A549 (cell line): Measurements from ENCODE around the gene INTS15. TPM values are rescaled to one million over a fixed set of nuclear protein-coding genes. Genes with fewer than 3 reads are reported as not detected.

Experiments used
- ATAC-seq, 2 experiments: fragments of 200-7000 bp in 1 of 2; fragments of >200 bp in 1 of 2; cut with Nextera tagmentation in 1 of 2; cut with Tn5 transposase in 1 of 2; 3 replicates each; pipeline versions ENCODE4 v1.8.0 to v1.9.1; 2018 to 2020; ENCODE audit warnings: mild to moderate bottlenecking in 1 of 2, moderate library complexity in 1 of 2
- CTCF ChIA-PET: fragments of 300-600 bp; sonication (Branson Sonifier 250); formaldehyde crosslinking; extraction: SDS; loops from one replicate; lab custom pipeline; 2021; ENCODE audit warnings: antibody characterized with exemption, inconsistent platforms; lab: Yijun Ruan, JAX
- POLR2A ChIA-PET: fragments of 350-600 bp; formaldehyde crosslinking; extraction: SDS; loops from one replicate; lab custom pipeline; 2021; ENCODE audit warnings: antibody characterized with exemption, inconsistent platforms; lab: Yijun Ruan, JAX
- DNase-seq, 2 experiments: peaks; one replicate each; pipeline versions ENCODE4 v3.0.0 to v3.0.0-alpha.2; 2011 to 2016; ENCODE audit warnings: low read depth in 1 of 2, low spot score in 1 of 2
- FAIRE-seq: peaks from 2 replicates; lab custom pipeline; 2011; peaks lifted over from hg19 to GRCh38; lab: Jason Lieb, UNC
- H3K27ac ChIP-seq, 2 experiments: fragments of >200 bp; sonication (Bioruptor Twin); formaldehyde crosslinking; 3 replicates each; pipeline ENCODE4 v1.5.1; 2016 to 2017
- H3K4me1 ChIP-seq: fragments of >200 bp; sonication (Bioruptor Twin); formaldehyde crosslinking; 3 replicates; pipeline ENCODE4 v1.6.1; 2016
- H3K4me2 ChIP-seq: fragments of >200 bp; sonication (Bioruptor Twin); formaldehyde crosslinking; 3 replicates; pipeline ENCODE4 v1.6.1; 2016
- H3K4me3 ChIP-seq: fragments of >200 bp; sonication (Bioruptor Twin); formaldehyde crosslinking; 3 replicates; pipeline ENCODE4 v1.5.1; 2016
- H3K9me3 ChIP-seq: fragments of >200 bp; sonication (Bioruptor Twin); formaldehyde crosslinking; 3 replicates; pipeline ENCODE4 v1.6.1; 2016
- ATOH8 ChIP-seq: fragments of 250-450 bp; sonication (Bioruptor Pico); IDR thresholded peaks from 2 replicates; pipeline ENCODE4 v1.5.0; 2020; ENCODE audit warnings: low read depth, mild to moderate bottlenecking, moderate library complexity
- BHLHE40 ChIP-seq: IDR thresholded peaks from 2 replicates; pipeline ENCODE4 v1.6.1; 2012; ENCODE audit warnings: low read depth, low read length, inconsistent platforms
- CTCF ChIP-seq: fragments of >200 bp; sonication (Bioruptor Twin); formaldehyde crosslinking; IDR thresholded peaks from 3 replicates; pipeline ENCODE4 v1.5.1; 2016
- HDAC2 ChIP-seq: fragments of 200-600 bp; sonication (generic); IDR thresholded peaks from 2 replicates; pipeline ENCODE4 v1.6.1; 2016
- MAZ ChIP-seq: fragments of 150-350 bp; IDR thresholded peaks from 2 replicates; pipeline ENCODE4 v1.6.1; 2014; ENCODE audit warnings: antibody characterized with exemption, low read depth, low read length, borderline replicate concordance
- REST ChIP-seq: fragments of 200-600 bp; sonication (generic); IDR thresholded peaks from 2 replicates; pipeline ENCODE4 v1.6.1; 2016; ENCODE audit warnings: antibody characterized with exemption, mild to moderate bottlenecking, moderate library complexity
- RFX5 ChIP-seq: fragments of 450-650 bp; IDR thresholded peaks from 2 replicates; pipeline ENCODE4 v1.7.1; 2014; ENCODE audit warnings: antibody characterized with exemption, mild to moderate bottlenecking, moderate library complexity
- RNF2 ChIP-seq: fragments of 200-600 bp; sonication (generic); IDR thresholded peaks from 2 replicates; pipeline ENCODE4 v1.6.1; 2016; ENCODE audit warnings: low read depth, mild to moderate bottlenecking, antibody characterized with exemption, moderate library complexity, borderline replicate concordance
- SMC3 ChIP-seq: fragments of >200 bp; sonication (Bioruptor Twin); formaldehyde crosslinking; IDR thresholded peaks from 3 replicates; pipeline ENCODE4 v1.6.1; 2018; ENCODE audit warnings: inconsistent platforms
- ZSCAN20 ChIP-seq: fragments of 250-450 bp; sonication (Bioruptor Pico); IDR thresholded peaks from 2 replicates; pipeline ENCODE4 v1.8.0; 2022; ENCODE audit warnings: mild to moderate bottlenecking, moderate library complexity
- WGBS: methylation state at CpG from one replicate; pipeline ENCODE4 v1.1.6; 2017; ENCODE audit errors: missing lambda C conversion rate; 5-methylcytosine and 5-hydroxymethylcytosine counted together
- polyA plus RNA-seq, 4 experiments: library from polyadenylated mRNA; depleted of rRNA in 3 of 4; stranded (reverse); fragments of >200 nt; fragmentation: RNase III in 1 of 4; extraction: RNeasy Plus Mini Kit Qiagen cat#74134 plus additional on column Dnase treatment in 1 of 4; gene quantifications; 2 replicates in 3 of 4; 3 replicates in 1 of 4; pipeline ENCODE4 v1.2.3, GENCODE V29; 2011 to 2017
- TF ChIP-seq, protein P1 (sequence below): fragments of 250-450 bp; sonication (Bioruptor Pico); IDR thresholded peaks from 2 replicates; pipeline ENCODE4 v1.5.0; 2021; ENCODE audit warnings: mild to moderate bottlenecking, moderate library complexity, borderline replicate concordance
- TF ChIP-seq, protein P2 (sequence below): fragments of >200 bp; sonication (Bioruptor Twin); formaldehyde crosslinking; IDR thresholded peaks from 3 replicates; pipeline ENCODE4 v1.6.1; 2016

INTS15 gene
- polyA plus RNA-seq, 2 of the 4 experiments (the other 2 are of a cell fraction): 14.7 to 23.4 TPM

DNA sequence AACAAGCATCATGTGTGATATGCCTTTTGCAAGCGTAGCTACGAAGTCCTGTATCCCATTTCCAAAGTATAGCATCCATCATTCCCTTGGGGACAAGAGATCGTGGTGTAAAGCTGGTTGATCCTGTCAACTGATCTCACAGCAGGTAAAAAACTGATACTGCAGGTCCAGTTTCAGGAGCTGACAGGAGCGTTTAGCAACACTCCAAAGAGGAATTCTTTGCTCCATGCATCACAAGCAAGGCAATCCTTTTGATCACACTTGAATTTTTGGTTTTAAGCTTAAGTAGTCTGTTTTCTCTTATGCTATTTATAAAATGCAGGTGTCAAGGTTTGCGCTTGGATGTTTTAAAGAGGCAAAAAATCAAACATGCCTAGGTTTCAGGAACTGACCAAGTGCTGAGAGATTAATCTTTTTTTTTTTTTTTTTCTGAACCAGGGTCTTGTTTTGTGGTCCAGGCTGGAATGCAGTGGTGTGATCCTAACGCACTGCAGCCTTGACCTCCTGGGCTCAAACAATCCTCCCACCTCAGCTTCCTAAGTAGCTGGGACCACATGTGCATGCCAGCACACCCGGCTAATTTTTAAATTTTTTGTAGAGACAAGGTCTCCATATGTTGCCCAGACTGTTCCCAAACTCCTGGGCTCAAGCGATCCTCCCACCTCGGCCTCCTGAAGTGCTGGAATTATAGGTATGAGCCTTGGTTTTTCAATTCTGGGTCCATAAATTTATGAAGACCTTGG is 14.4 kb upstream of the INTS15 start:
- no peak for ATAC-seq

More for the DNA sequence above, 14.4 kb upstream of the INTS15 start:
- 70% methylated on average over 9 of the region's 9 CpGs for WGBS
- H3K27ac ChIP-seq: no peak overlapping the region
- no peak for DNase-seq
- ChIA-PET CTCF (interaction anchor here (0.6 to 5.9 kb wide), 15 partner anchors 10 to 719 kb away, joined by 3 to 58 read pairs (median 3); partner anchors contain the start of gene INTS15), POLR2A (no interaction called here)
- H3K9me3 ChIP-seq: no peaks in the 10 kb centered on the region
- no peak overlapping the region for H3K4me3 ChIP-seq
- TF ChIP-seq ATOH8: no peak
- TF ChIP-seq, protein P1, sequence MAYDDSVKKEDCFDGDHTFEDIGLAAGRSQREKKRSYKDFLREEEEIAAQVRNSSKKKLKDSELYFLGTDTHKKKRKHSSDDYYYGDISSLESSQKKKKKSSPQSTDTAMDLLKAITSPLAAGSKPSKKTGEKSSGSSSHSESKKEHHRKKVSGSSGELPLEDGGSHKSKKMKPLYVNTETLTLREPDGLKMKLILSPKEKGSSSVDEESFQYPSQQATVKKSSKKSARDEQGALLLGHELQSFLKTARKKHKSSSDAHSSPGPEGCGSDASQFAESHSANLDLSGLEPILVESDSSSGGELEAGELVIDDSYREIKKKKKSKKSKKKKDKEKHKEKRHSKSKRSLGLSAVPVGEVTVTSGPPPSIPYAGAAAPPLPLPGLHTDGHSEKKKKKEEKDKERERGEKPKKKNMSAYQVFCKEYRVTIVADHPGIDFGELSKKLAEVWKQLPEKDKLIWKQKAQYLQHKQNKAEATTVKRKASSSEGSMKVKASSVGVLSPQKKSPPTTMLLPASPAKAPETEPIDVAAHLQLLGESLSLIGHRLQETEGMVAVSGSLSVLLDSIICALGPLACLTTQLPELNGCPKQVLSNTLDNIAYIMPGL (CRISPR knock-in tag): no peak
- no peak for TF ChIP-seq CTCF
- no peak for TF ChIP-seq SMC3
- no peak for TF ChIP-seq REST
- no peak for TF ChIP-seq HDAC2
- TF ChIP-seq RNF2: no peak
- no peak for TF ChIP-seq RFX5
- no peak for TF ChIP-seq ZSCAN20
- no peak for TF ChIP-seq BHLHE40
- TF ChIP-seq, protein P2, sequence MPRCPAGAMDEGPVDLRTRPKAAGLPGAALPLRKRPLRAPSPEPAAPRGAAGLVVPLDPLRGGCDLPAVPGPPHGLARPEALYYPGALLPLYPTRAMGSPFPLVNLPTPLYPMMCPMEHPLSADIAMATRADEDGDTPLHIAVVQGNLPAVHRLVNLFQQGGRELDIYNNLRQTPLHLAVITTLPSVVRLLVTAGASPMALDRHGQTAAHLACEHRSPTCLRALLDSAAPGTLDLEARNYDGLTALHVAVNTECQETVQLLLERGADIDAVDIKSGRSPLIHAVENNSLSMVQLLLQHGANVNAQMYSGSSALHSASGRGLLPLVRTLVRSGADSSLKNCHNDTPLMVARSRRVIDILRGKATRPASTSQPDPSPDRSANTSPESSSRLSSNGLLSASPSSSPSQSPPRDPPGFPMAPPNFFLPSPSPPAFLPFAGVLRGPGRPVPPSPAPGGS: no peak
- no peak for TF ChIP-seq MAZ
- FAIRE-seq: no peak
- no peak overlapping the region for H3K4me2 ChIP-seq
- peaks cover 20% of the 10 kb centered on the region for H3K4me1 ChIP-seq
